ENCODE data around the gene FRMD4A.

DNA sequence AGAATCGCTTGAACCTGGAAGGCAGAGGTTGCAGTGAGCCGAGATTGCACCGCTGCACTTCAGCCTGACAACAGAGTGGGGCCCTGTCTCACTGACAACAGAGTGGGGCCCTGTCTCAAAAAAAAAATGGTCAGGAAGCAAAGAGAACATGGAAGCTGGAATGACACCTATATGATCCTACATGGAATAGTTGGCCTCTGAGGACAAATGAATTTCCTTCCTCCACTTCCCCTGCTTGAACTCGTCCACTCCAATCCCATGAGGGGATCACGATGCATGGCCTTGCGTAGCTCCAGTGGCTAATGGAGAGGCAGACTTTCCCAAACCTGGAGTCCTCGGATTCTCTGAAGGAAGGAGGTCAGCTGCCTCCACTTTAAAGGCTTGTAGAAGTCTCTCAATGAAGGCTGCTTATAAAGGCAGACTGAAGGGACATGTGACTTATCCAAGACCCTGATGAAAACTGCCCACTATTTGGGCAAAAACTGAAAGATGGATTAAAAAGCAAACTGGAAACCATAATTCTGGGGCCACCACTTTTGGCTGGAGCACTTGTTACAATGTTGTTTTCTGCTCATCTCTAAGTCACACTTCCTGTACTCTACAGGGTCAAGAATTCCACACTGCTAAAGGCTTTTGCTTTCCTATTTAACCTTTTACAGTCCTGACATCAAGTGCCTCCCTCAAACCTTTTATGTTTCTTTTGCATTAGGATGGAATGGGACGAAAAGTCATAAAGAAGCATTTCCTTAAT is 529.4 kb downstream of the FRMD4A start:
- TF ChIP-seq CTCF (IDR thresholded peaks at IDR 0.05) (no peak), POLR2A (IDR thresholded peaks at IDR 0.05) (no peak)

All from uterus (tissue), 2 donors.